ENCODE data around the gene CHN1.
A peak's percentile ranks its signal among the peaks of the same experiment; 100 is the strongest.

CHN1 gene

GRCh38 chr2:174781996-174782395 is 223.2 kb downstream of the CHN1 start:
- no peak for DNase-seq

DNA sequence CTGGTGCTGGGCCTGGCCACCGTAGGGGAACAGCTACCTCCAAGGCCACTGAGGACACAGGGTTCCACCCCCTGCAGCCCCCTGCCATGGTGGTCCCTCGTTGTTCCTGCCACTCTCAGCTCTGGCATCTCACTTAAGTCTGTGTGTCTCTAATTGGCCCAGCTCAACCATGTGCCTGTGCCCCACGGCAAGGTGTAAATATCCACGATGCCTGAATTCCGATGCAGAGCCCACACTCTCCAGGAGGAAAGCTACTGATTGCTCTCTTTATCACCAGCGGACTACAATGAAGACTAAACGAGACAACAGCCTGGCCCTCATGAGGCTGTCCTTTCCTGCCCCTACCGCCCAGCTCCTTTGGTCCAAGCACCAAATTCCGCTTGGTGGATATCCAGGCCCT is 223.9 kb downstream of the CHN1 start:
- DNase-seq, result no peak

- no peak for DNase-seq
These were observed 224.3 kb downstream of the CHN1 start for GRCh38 chr2:174780856-174781255.

GRCh38 chr2:174780191-174780840 is 224.9 kb downstream of the CHN1 start:
- DNase-seq, result no peak

DNA sequence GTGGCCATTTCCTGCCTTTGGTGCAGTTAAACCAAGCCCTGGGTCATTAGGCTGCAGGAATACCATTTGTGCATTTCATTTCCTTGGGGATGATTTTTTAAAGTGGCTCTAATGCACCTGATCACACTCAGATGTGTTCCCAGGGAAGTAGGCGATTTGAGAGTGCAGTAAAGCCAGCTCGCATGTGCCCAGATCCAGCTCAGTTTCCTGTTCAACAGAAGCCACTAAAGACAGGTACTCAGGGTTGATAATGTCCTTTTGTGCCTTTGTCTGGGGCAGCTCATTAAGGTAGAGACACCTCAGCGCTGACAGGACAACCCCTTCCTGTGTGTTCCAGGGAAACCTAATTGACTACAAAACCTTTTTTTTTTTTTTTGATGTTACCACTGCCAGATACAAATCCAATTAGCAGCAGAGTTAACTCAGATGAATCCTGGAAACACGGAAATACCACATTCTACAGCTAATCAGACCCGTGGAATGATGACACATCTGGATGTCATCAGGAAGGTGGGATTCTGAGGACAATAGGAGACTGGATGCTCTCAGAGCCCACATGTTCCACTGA is 225.7 kb downstream of the CHN1 start:
- no peak for DNase-seq

DNA sequence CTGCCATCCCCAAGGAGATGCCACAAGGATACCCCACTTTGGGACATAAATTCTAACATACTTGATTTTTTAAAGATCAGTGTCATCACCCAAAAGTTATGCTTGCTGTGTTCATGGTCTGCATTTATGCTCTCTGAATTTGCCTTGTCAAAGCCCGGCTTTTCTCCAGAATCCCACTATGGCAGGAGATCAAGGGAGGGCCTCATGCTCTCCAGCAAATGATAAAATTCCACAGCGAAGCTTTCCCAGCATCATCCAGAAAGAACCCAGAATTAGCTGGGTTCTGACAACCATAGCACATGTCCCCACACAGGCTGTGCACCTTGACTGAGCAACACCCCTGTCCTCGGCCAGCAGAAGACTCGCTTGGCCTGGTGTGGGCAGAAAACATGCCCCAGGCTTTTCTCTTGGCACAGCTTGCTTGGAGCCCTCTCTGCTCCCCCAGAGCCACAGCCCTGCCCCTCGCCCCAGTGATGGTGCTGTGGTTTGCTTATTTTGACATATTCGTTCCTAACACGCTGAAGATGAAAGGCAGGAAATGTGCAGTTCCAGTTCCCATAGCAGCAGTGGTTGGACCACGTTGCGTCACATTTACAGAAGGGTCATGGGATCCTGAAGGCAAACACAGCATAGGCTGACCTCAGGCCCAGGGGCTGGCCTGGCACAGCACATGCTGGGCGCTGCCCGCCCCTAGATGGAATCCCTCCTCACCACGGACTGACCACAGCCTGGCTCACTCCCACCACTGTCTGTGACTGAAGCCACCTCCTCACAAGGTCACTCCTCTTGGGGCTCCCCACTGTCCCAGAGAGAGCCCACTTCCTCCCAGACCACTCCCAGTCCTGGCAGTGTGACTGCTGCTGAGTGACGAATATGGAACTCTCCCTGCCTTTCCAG is 226.8 kb downstream of the CHN1 start:
- DNase-seq, result peak; percentile 89 to 95 (median 91)

DNA sequence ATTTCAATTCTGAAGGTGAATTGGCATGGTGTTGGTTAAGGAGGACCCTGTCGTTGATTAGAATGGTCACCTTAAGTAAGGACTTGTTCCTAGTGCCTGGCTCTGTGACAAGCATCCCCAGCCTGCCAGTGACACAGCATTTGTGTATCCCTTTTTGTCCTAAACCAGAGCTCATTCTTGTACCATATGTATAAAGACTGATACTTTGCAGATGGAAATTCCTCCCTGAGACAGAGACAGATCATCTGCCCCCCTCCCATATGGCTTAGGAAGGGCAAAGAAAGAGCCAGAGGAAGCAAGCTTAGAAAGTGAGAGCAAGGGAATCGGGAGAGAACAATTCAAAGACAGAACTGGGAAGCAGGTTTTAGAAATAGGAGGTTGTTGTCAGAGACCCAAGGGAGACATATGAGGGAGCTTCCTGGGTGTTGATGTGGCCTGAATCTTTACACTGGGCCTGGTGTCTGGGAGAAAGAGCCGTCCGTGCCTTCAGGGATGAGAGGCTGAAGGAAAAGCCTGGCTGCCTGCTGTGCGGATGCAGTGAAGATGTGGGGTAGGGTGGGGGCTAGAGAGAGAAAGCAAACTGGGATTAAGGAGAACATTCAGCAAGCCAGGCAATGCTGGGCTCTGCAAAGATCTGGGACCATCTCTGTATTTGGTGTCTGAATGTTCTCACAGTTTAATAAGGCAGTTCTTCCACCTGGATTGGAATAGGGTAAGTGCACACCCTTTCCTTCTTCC is 227.7 kb downstream of the CHN1 start:
- DNase-seq, result no peak

GRCh38 chr2:174776675-174777074 is 228.5 kb downstream of the CHN1 start:
- no peak for DNase-seq

DNA sequence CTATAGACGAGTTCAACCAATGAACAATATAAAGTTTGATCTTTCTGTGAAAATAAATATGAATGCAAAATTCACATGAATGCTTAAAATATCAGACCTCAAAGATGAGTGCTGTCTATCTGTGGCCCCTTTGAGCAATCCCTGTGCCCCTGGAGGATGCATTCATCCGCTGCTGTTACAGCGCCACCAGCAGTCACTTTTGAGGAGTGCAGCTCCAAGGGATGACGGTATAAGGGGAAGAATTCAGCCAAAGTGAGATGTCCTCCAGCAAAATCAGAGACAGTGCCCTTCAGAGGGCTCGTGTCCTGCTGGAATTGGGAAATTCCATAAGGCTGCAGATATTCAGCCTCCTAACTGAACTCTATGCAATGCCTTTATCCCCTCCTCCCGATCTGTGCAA is 229.0 kb downstream of the CHN1 start:
- DNase-seq, result no peak

GRCh38 chr2:174775571-174775980 is 229.6 kb downstream of the CHN1 start:
- DNase-seq, result peak; percentile 14 to 48 (median 38)

GRCh38 chr2:174774886-174775285 is 230.3 kb downstream of the CHN1 start:
- no peak for DNase-seq

- peak in 2 of 4 experiments; percentile 35 to 39 for DNase-seq
These were observed 232.0 kb downstream of the CHN1 start for GRCh38 chr2:174773215-174773614.

- no peak for DNase-seq
These were observed 232.7 kb downstream of the CHN1 start for GRCh38 chr2:174772472-174772801.

- DNase-seq, result peak; percentile 67 to 83 (median 78)
These were observed 233.3 kb downstream of the CHN1 start for GRCh38 chr2:174771631-174772471.

DNA sequence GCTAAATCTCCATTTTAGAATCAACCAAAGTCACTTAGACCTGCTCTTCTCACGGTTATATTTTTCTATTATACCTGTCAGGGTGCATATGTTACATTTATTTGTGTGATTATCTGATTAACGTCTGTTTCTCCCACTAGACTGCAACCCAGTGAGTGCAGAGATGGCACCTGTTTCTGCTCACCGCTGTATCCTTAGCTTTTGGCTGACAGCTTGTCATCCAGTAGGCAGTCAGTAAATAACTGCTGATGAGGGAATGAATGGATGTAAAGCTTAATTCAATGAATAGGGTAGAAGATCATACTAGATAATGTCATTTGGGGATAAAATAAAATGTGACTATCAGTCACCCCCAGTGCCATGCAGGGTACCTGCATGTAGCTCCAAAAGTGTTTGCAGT is 234.0 kb downstream of the CHN1 start:
- DNase-seq, result no peak

DNA sequence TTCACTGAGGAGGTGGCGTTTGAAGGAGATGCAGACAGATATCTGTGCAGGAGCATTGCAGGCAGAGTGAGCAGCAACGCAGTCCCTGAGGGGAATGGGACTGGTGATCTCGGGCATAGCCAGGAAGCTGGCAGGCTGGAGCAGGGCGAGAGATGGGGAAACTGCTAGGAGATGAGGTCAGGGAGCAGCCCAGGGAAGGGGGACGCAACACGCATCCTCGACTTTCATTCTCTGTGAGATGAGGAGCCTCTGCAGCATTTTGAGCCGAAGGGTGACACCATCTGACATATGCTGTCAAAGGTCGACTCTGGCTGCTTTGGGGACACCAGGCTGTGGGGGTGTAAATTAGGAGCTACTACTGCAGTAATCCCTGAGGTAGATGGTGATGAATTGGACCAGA is 236.6 kb downstream of the CHN1 start:
- DNase-seq, result no peak

GRCh38 chr2:174766271-174766670 is 238.9 kb downstream of the CHN1 start:
- peak in 2 of 4 experiments; percentile 53 to 55 for DNase-seq

DNA sequence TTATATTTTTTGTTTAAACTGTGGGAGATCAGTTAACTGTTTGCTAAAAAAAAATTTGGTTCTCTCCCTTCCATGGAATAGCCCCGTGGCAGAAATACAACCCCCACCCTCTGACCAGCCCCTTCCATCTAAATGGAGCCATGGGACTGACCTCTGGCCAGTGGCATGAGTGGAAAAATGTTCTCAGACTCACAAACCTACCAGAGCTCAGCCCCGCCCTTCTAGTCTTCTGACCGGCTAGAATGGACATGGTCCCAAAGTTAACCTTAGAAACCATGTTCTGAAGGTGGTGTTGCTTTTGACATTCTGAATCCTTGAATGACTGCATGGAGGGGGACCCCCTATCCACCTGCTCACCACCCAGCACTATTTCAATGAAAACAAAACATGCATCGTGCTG is 239.6 kb downstream of the CHN1 start:
- no peak for DNase-seq

GRCh38 chr2:174764280-174765255 is 240.6 kb downstream of the CHN1 start, which contains the start of gene CHRNA1:
TSS of gene CHRNA1 (minus strand) at chr2:174764472. CDS start at chr2:174764394, 78 bp downstream.
- DNase-seq, result peak; percentile 56 to 77 (median 66)

- no peak for DNase-seq
These were observed 241.4 kb downstream of the CHN1 start for GRCh38 chr2:174763780-174764179.

DNA sequence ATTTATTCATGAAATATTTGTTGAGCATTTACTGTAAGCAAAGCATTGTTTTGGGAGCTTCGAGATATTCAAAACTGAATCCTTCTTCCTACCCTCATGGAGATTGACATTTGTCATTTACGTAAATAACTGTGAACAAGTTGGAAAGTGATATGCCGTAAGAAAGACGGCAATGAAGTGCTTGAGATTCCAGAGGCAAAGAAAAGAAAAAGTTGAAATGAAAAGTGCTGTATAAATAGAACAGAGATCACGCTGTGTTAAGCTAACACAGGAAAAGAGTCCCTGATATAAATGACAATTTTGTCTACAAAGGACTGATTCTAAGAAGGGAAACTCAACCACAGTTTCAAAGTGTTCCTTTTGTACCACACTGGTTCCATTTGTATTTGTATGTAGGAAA is 242.7 kb downstream of the CHN1 start:
- no peak for DNase-seq
